Activated CD4-positive, alpha-beta T cell treated with anti-CD3 and anti-CD28 coated beads, Interleukin-2, amount 50 U/mL, for 16 hours (primary cell): ENCODE measurements around the gene RBMY1D.
"Not testable (repeated sequence)": the region's sequence is repeated elsewhere in the genome, so short reads cannot be mapped to it uniquely, and the experiment has no call there.

Source experiments
- DNase-seq: peaks from one replicate; pipeline ENCODE4 v3.0.0-alpha.2; 2020

Gene RBMY1D

GRCh38 chrY:21894426-21894825 lies at the start of gene RBMY1D:
Gene RBMY1D, minus strand, starts transcription at chrY:21894526. Its CDS starts 2,013 bp downstream, at chrY:21892513.
- DNase-seq = not testable (repeated sequence)

- not testable (repeated sequence) for DNase-seq
Observed at GRCh38 chrY:21917932-21918331, 23.6 kb upstream of the RBMY1D start, which contains the start of gene RBMY1E. Gene RBMY1E, minus strand, starts transcription at chrY:21918032. Its CDS starts 1,978 bp downstream, at chrY:21916054.

GRCh38 chrY:21869407-21870076 lies 24.8 kb downstream of the RBMY1D start:
- not testable (repeated sequence) for DNase-seq

- no peak for DNase-seq
Observed at GRCh38 chrY:21845481-21845880, 48.8 kb downstream of the RBMY1D start.

- DNase-seq = no peak
Observed at GRCh38 chrY:21842090-21842489, 52.2 kb downstream of the RBMY1D start.

- no peak for DNase-seq
Observed at GRCh38 chrY:21839489-21839888, 54.8 kb downstream of the RBMY1D start.

GRCh38 chrY:21836343-21836742 lies 58.0 kb downstream of the RBMY1D start:
- DNase-seq = no peak

- DNase-seq = no peak
Observed at GRCh38 chrY:21835052-21835451, 59.3 kb downstream of the RBMY1D start.
